IMR-90 (cell line): ENCODE data around the gene TXNDC8. TPM values are rescaled to one million over a fixed set of nuclear protein-coding genes. Genes with fewer than 3 reads are reported as not detected.

ENCODE experiments used
- ATAC-seq: fragments of 200-7000 bp; cut with Tn5 transposase; 2 replicates; pipeline ENCODE4 v1.9.1; 2020; ENCODE audit warnings: low read depth, mild to moderate bottlenecking, moderate library complexity
- BruUV-seq: library from RNA; stranded (reverse); fragments of 400-500 nt; replicated peaks from 2 replicates; lab custom pipeline; 2021; lab: Mats Ljungman, UMichigan
- CTCF ChIA-PET: fragments of 300-600 bp; formaldehyde crosslinking; extraction: SDS; loops from one replicate; lab custom pipeline; 2021; ENCODE audit warnings: antibody characterized with exemption; lab: Yijun Ruan, JAX
- POLR2A ChIA-PET: fragments of 300-600 bp; sonication (Branson Sonifier 250); formaldehyde crosslinking; loops from one replicate; lab custom pipeline; 2022; ENCODE audit warnings: antibody characterized with exemption; ENCODE audit not compliant: unreplicated experiment; lab: Charles Lee
- DNase-seq: peaks from one replicate; pipeline ENCODE4 v3.0.0; 2013
- H2AFZ ChIP-seq: replicated peaks from 2 replicates; pipeline ENCODE3; 2013; ENCODE audit warnings: low read length, mild to moderate bottlenecking; ENCODE audit not compliant: poor library complexity
- H2AK5ac ChIP-seq: 2 replicates; pipeline ENCODE4 v1.6.1; 2013; ENCODE audit warnings: low read depth, low read length, inconsistent platforms
- H2AK9ac ChIP-seq: replicated peaks from 2 replicates; pipeline ENCODE3; 2013; ENCODE audit warnings: mild to moderate bottlenecking, low read depth, low read length, moderate library complexity; ENCODE audit not compliant: poor library complexity
- H2BK120ac ChIP-seq: 2 replicates; pipeline ENCODE4 v1.6.1; 2013; ENCODE audit warnings: low read depth, low read length, inconsistent platforms
- H2BK15ac ChIP-seq: 3 replicates; pipeline ENCODE4 v1.6.1; 2013; ENCODE audit warnings: low read depth, low read length, inconsistent platforms
- H2BK20ac ChIP-seq: 2 replicates; pipeline ENCODE4 v1.6.1; 2013; ENCODE audit warnings: low read depth, mild to moderate bottlenecking, inconsistent platforms, low read length, moderate library complexity
- H2BK5ac ChIP-seq: 2 replicates; pipeline ENCODE4 v1.6.1; 2013; ENCODE audit warnings: mild to moderate bottlenecking, low read depth, low read length, inconsistent platforms; ENCODE audit not compliant: poor library complexity, severe bottlenecking
- H3K14ac ChIP-seq: replicated peaks from 2 replicates; pipeline ENCODE4 v1.6.1; 2013; ENCODE audit warnings: low read depth, low read length, inconsistent platforms
- H3K18ac ChIP-seq: 2 replicates; pipeline ENCODE4 v1.6.1; 2013; ENCODE audit warnings: low read depth, low read length, control low read depth
- H3K23ac ChIP-seq: 2 replicates; pipeline ENCODE4 v1.6.1; 2013; ENCODE audit warnings: low read depth, low read length, inconsistent platforms
- H3K27ac ChIP-seq: 2 replicates; pipeline ENCODE4 v1.5.1; 2013; ENCODE audit warnings: mild to moderate bottlenecking, control low read depth, low read length; ENCODE audit not compliant: insufficient read depth
- H3K27me3 ChIP-seq: 2 replicates; pipeline ENCODE4 v1.6.1; 2013; ENCODE audit warnings: low read length; ENCODE audit not compliant: control insufficient read depth, insufficient read depth
- H3K36me3 ChIP-seq: 2 replicates; pipeline ENCODE4 v1.6.1; 2013; ENCODE audit warnings: low read length, mixed read lengths; ENCODE audit not compliant: control insufficient read depth, insufficient read depth
- H3K4ac ChIP-seq: 2 replicates; pipeline ENCODE4 v1.6.1; 2013; ENCODE audit warnings: low read depth, low read length, inconsistent platforms
- H3K4me1 ChIP-seq: 2 replicates; pipeline ENCODE4 v1.6.1; 2013; ENCODE audit warnings: low read length, mixed read lengths; ENCODE audit not compliant: control insufficient read depth, insufficient read depth
- H3K4me2 ChIP-seq: 2 replicates; pipeline ENCODE4 v1.6.1; 2013; ENCODE audit warnings: low read depth, mild to moderate bottlenecking, control low read depth, low read length, moderate library complexity
- H3K4me3 ChIP-seq: 2 replicates; pipeline ENCODE4 v1.5.1; 2013; ENCODE audit warnings: low read depth, mild to moderate bottlenecking, control low read depth, low read length, moderate library complexity; ENCODE audit not compliant: insufficient read depth
- H3K56ac ChIP-seq: 2 replicates; pipeline ENCODE4 v1.6.1; 2013; ENCODE audit warnings: low read length, inconsistent platforms; ENCODE audit not compliant: insufficient read depth; ENCODE audit errors: extremely low read depth
- H3K79me1 ChIP-seq, 2 experiments: 2 replicates each; pipeline ENCODE4 v1.6.1; 2013; ENCODE audit warnings: low read length in 2 of 2, inconsistent platforms in 1 of 2, low read depth in 1 of 2
- H3K9ac ChIP-seq: 2 replicates; pipeline ENCODE4 v1.6.1; 2013; ENCODE audit warnings: low read depth, low read length, control low read depth
- H3K9me1 ChIP-seq: 2 replicates; pipeline ENCODE4 v1.6.1; 2013; ENCODE audit warnings: low read length, inconsistent platforms; ENCODE audit not compliant: insufficient read depth
- H3K9me3 ChIP-seq: 2 replicates; pipeline ENCODE4 v1.6.1; 2013; ENCODE audit warnings: low read length; ENCODE audit not compliant: control insufficient read depth, insufficient read depth
- H4K20me1 ChIP-seq: 2 replicates; pipeline ENCODE4 v1.6.1; 2013; ENCODE audit warnings: low read length, inconsistent platforms; ENCODE audit not compliant: insufficient read depth
- H4K5ac ChIP-seq: 2 replicates; pipeline ENCODE4 v1.6.1; 2013; ENCODE audit warnings: mild to moderate bottlenecking, low read depth, low read length, control low read depth
- H4K8ac ChIP-seq, 2 experiments: 2 replicates each; pipeline ENCODE4 v1.6.1; 2013; ENCODE audit warnings: low read depth in 2 of 2, low read length in 2 of 2, control low read depth in 1 of 2, inconsistent platforms in 1 of 2
- H4K91ac ChIP-seq: 2 replicates; pipeline ENCODE4 v1.6.1; 2013; ENCODE audit warnings: low read depth, low read length, inconsistent platforms; ENCODE audit not compliant: insufficient read depth
- BHLHE40 ChIP-seq: fragments of 150-350 bp; IDR thresholded peaks from 2 replicates; pipeline ENCODE4 v1.6.1; 2016; ENCODE audit warnings: mild to moderate bottlenecking, low read depth, low read length
- CEBPB ChIP-seq: IDR thresholded peaks from 2 replicates; pipeline ENCODE4 v1.6.1; 2012; ENCODE audit warnings: low read depth, low read length, improper control_type of control experiment
- MAFK ChIP-seq: IDR thresholded peaks from 2 replicates; pipeline ENCODE4 v1.6.1; 2012; ENCODE audit warnings: low read depth, low read length, improper control_type of control experiment
- MXI1 ChIP-seq: IDR thresholded peaks from 2 replicates; pipeline ENCODE4 v1.6.1; 2012; ENCODE audit warnings: low read depth, mild to moderate bottlenecking, low read length, moderate library complexity, borderline replicate concordance
- POLR2A ChIP-seq: IDR thresholded peaks from 2 replicates; pipeline ENCODE4 v1.6.1; 2012; ENCODE audit warnings: mild to moderate bottlenecking, low read depth, low read length
- RAD21 ChIP-seq: IDR thresholded peaks from 2 replicates; pipeline ENCODE4 v1.6.1; 2012; ENCODE audit warnings: low read length, improper control_type of control experiment
- RCOR1 ChIP-seq: IDR thresholded peaks from 2 replicates; pipeline ENCODE4 v1.6.1; 2012; ENCODE audit warnings: mild to moderate bottlenecking, low read length, improper control_type of control experiment; ENCODE audit not compliant: insufficient replicate concordance
- RFX5 ChIP-seq: IDR thresholded peaks from 2 replicates; pipeline ENCODE4 v1.8.0; 2012; ENCODE audit warnings: low read depth, mild to moderate bottlenecking, low read length, moderate library complexity
- SMC3 ChIP-seq: fragments of 150-350 bp; IDR thresholded peaks from 2 replicates; pipeline ENCODE4 v1.6.1; 2016; ENCODE audit warnings: low read depth, mild to moderate bottlenecking, antibody characterized with exemption, low read length, moderate library complexity
- WGBS, 2 experiments: methylation state at CpG; one replicate each; pipeline versions ENCODE4 v1.1.5 to v1.1.7; 2013; ENCODE audit warnings: missing lambda C conversion rate in 2 of 2; ENCODE audit not compliant: insufficient read length in 1 of 2; ENCODE audit errors: extremely low coverage in 2 of 2; 5-methylcytosine and 5-hydroxymethylcytosine counted together
- dilution Hi-C: fragments of 300-500 bp; cut with HindIII; formaldehyde crosslinking; loops from one replicate; pipeline ENCODE4 v1.14.3; 2018; ENCODE audit warnings: low sequenced_read_pairs; ENCODE audit not compliant: unreplicated experiment
- in situ Hi-C: fragments of 300-500 bp; cut with MboI; formaldehyde crosslinking; loops from 3 replicates; pipeline ENCODE4 v1.14.3; 2019; ENCODE audit warnings: low sequenced_read_pairs, inconsistent platforms, mixed read lengths
- intact Hi-C: fragments of 100-400 bp; cut with micrococcal nuclease; formaldehyde crosslinking; loops from 2 replicates; pipeline ENCODE4 v1.10.0; 2022
- polyA plus RNA-seq, 3 experiments: library from polyadenylated mRNA; depleted of rRNA; stranded (reverse); fragments of >200 nt; gene quantifications; 2 replicates each; pipeline ENCODE4 v1.2.3, GENCODE V29; 2012; ENCODE audit warnings: low replicate concordance in 1 of 3
- total RNA-seq: library from RNA; depleted of rRNA; stranded (reverse); fragments of >200 nt; gene quantifications from 2 replicates; pipeline ENCODE4 v1.2.3, GENCODE V29; 2012
- TF ChIP-seq, protein P1 (sequence below): fragments of 150-350 bp; IDR thresholded peaks from 2 replicates; pipeline ENCODE4 v1.6.1; 2016; ENCODE audit warnings: low read depth, mild to moderate bottlenecking, low read length, moderate library complexity, borderline replicate concordance
- TF ChIP-seq, protein P2 (sequence below): conservative IDR thresholded peaks from 2 replicates; pipeline ENCODE4 v1.5.1; 2012; ENCODE audit warnings: mild to moderate bottlenecking, low read depth, low read length, improper control_type of control experiment

Gene TXNDC8
- total and polyA plus RNA-seq, 2 of the 4 experiments (the other 2 are of a cell fraction) = not detected

DNA sequence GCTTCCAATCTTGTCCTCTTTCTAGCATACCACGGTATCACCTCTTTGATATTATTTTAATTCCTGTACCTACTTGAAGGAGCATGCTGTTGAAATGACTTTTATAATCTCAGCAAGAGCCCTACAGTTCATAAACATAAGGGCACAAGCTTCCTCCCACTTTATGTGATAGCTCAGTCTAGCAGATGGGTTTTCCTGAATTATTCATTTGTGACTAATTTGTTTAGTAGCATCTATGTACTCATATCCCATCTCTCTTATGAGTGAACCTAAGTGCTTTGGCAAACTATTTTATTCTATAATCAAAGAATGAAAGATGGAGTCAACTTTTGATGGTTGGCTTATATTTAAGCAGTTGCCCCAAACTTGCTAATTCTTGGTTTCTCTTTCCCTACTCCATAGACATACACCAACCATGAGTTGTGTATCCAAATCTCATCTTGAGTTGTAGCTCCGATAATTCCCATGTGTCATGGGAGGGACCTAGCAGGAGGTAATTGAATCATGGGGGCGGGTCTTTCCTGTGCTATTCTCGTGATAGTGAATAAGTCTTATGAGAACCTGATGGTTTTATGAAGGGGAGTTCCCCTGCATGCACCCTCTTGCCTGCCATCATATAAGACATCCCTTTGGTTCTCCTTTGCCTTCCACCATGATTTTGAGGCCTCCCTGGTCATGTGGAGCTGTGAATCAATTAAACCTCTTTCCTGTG lies 17.7 kb downstream of the TXNDC8 start (continued):
- TF ChIP-seq RAD21 = no peak

DNA sequence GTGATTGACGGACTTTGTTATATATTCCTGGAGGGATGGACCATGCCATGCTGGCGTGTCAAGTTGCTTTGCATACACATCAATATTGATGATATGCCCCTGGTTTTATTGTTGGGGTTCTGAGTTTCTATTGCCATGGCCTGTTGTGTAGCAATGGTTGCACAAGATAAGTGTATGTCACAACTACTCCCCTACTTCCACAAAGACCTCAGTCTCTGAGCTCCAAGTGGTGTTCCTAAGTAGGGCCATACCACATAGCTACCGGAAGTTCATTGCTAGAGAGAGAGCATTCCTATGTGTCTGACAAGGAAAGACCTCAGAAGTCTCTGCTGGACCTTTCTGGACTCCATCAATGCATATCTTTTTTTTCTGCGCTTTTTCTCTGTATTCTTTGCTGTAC lies 19.8 kb downstream of the TXNDC8 start:
- Histone ChIP-seq H2AFZ (no peak overlapping the region), H3K9me1 (no peaks in the 10 kb centered on the region), H3K4ac (no peak overlapping the region), H3K9ac (no peak overlapping the region), H3K23ac (no peak overlapping the region), H4K5ac (no peak overlapping the region), H3K4me1 (no peaks in the 10 kb centered on the region; the same call in 1 of the 2 replicates), H2AK9ac (no peak overlapping the region), H3K18ac (no peak overlapping the region), H2AK5ac (no peak overlapping the region), H3K9me3 (no peaks in the 10 kb centered on the region), H3K79me1 (no peaks in the 10 kb centered on the region), H3K14ac (no peak overlapping the region), H2BK15ac (no peak overlapping the region), H3K4me2 (no peak overlapping the region), H3K36me3 (no peaks in the 10 kb centered on the region), H4K20me1 (no peaks in the 10 kb centered on the region), H4K91ac (no peak overlapping the region), H3K27me3 (peaks cover 7% of the 10 kb centered on the region; the same call in 1 of the 2 replicates), H3K4me3 (no peak overlapping the region), H2BK120ac (no peak overlapping the region), H4K8ac (no peak overlapping the region), H3K56ac (no peak overlapping the region), H2BK20ac (no peak overlapping the region), H3K27ac (no peak overlapping the region), H2BK5ac (no peak overlapping the region)
- intact Hi-C loops = no loop called here
- CTCF ChIA-PET = no interaction called here
- ATAC-seq = no peak
- no CpG with 5 or more reads among the region's 4 CpGs for WGBS, 2 experiments
- BruUV-seq = no TSS peak
- in situ Hi-C loops = loop anchor here (25.0 kb wide), 1 partner anchor 1019 kb away; the partner anchor contains the start of gene OR2K2
- POLR2A ChIA-PET = no interaction called here
- TF ChIP-seq BHLHE40 (no peak), CEBPB (no peak), POLR2A (no peak), MXI1 (no peak), RAD21 (no peak), MAFK (no peak), SMC3 (no peak), RCOR1 (no peak), RFX5 (no peak)
- TF ChIP-seq, protein P1, sequence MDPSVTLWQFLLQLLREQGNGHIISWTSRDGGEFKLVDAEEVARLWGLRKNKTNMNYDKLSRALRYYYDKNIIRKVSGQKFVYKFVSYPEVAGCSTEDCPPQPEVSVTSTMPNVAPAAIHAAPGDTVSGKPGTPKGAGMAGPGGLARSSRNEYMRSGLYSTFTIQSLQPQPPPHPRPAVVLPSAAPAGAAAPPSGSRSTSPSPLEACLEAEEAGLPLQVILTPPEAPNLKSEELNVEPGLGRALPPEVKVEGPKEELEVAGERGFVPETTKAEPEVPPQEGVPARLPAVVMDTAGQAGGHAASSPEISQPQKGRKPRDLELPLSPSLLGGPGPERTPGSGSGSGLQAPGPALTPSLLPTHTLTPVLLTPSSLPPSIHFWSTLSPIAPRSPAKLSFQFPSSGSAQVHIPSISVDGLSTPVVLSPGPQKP = no peak
- TF ChIP-seq, protein P2, sequence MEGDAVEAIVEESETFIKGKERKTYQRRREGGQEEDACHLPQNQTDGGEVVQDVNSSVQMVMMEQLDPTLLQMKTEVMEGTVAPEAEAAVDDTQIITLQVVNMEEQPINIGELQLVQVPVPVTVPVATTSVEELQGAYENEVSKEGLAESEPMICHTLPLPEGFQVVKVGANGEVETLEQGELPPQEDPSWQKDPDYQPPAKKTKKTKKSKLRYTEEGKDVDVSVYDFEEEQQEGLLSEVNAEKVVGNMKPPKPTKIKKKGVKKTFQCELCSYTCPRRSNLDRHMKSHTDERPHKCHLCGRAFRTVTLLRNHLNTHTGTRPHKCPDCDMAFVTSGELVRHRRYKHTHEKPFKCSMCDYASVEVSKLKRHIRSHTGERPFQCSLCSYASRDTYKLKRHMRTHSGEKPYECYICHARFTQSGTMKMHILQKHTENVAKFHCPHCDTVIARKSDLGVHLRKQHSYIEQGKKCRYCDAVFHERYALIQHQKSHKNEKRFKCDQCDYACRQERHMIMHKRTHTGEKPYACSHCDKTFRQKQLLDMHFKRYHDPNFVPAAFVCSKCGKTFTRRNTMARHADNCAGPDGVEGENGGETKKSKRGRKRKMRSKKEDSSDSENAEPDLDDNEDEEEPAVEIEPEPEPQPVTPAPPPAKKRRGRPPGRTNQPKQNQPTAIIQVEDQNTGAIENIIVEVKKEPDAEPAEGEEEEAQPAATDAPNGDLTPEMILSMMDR = no peak
- dilution Hi-C loops = no loop called here
- DNase-seq = no peak
